H9 (cell line): ENCODE data around the gene WWC2. TPM values are rescaled to one million over a fixed set of nuclear protein-coding genes. Genes with fewer than 3 reads are reported as not detected.
A peak's percentile ranks its signal among the peaks of the same experiment; 100 is the strongest.
"Not testable (repeated sequence)": the region's sequence is repeated elsewhere in the genome, so short reads cannot be mapped to it uniquely, and the experiment has no call there.

Experiments used
- DNase-seq: peaks from one replicate; pipeline ENCODE4 v3.0.0-alpha.2; 2017
- H2AFZ ChIP-seq: one replicate; pipeline ENCODE4 v1.6.1; 2013; ENCODE audit warnings: mild to moderate bottlenecking, low read length, control low read depth, moderate library complexity
- H2AK5ac ChIP-seq: 2 replicates; pipeline ENCODE4 v1.6.1; 2013; ENCODE audit warnings: low read length, control low read depth, mixed read lengths; ENCODE audit not compliant: insufficient read length
- H2BK120ac ChIP-seq: one replicate; pipeline ENCODE4 v1.6.1; 2013; ENCODE audit warnings: low read depth, mild to moderate bottlenecking, low read length, control low read depth, inconsistent platforms; ENCODE audit not compliant: poor library complexity, severe bottlenecking
- H2BK12ac ChIP-seq: 2 replicates; pipeline ENCODE4 v1.6.1; 2013; ENCODE audit warnings: low read length, control low read depth, mixed read lengths, low read depth; ENCODE audit not compliant: insufficient read length
- H2BK15ac ChIP-seq: 2 replicates; pipeline ENCODE4 v1.6.1; 2013; ENCODE audit warnings: low read depth, low read length, control low read depth
- H2BK20ac ChIP-seq: one replicate; pipeline ENCODE4 v1.6.1; 2013; ENCODE audit warnings: low read depth, mild to moderate bottlenecking, low read length, control low read depth, inconsistent platforms; ENCODE audit not compliant: poor library complexity, severe bottlenecking
- H2BK5ac ChIP-seq: 2 replicates; pipeline ENCODE4 v1.6.1; 2013; ENCODE audit warnings: low read length, control low read depth, mixed read lengths; ENCODE audit not compliant: insufficient read length
- H3K14ac ChIP-seq: 2 replicates; pipeline ENCODE4 v1.6.1; 2013; ENCODE audit warnings: low read length, control low read depth; ENCODE audit not compliant: insufficient read depth
- H3K18ac ChIP-seq: 2 replicates; pipeline ENCODE4 v1.6.1; 2013; ENCODE audit warnings: low read depth, mild to moderate bottlenecking, mixed read lengths, low read length, control low read depth; ENCODE audit not compliant: insufficient read length
- H3K23ac ChIP-seq: 2 replicates; pipeline ENCODE4 v1.6.1; 2013; ENCODE audit warnings: low read length, control low read depth, mixed read lengths, low read depth; ENCODE audit not compliant: insufficient read length
- H3K23me2 ChIP-seq: 2 replicates; pipeline ENCODE4 v1.6.1; 2013; ENCODE audit warnings: low read depth, mild to moderate bottlenecking, mixed read lengths, low read length, control low read depth; ENCODE audit not compliant: insufficient read length, poor library complexity, severe bottlenecking
- H3K27ac ChIP-seq: 2 replicates; pipeline ENCODE4 v1.5.1; 2013; ENCODE audit warnings: low read length, control low read depth, mixed read lengths, low read depth; ENCODE audit not compliant: insufficient read length
- H3K27me3 ChIP-seq: 2 replicates; pipeline ENCODE4 v1.6.1; 2013; ENCODE audit warnings: low read length, control low read depth, inconsistent platforms; ENCODE audit not compliant: insufficient read depth
- H3K4ac ChIP-seq: 2 replicates; pipeline ENCODE4 v1.6.1; 2013; ENCODE audit warnings: low read depth, mild to moderate bottlenecking, control low read depth, inconsistent platforms, low read length, moderate library complexity
- H3K4me1 ChIP-seq: 2 replicates; pipeline ENCODE4 v1.6.1; 2013; ENCODE audit warnings: low read length, control low read depth, inconsistent platforms; ENCODE audit not compliant: insufficient read depth
- H3K4me2 ChIP-seq: 2 replicates; pipeline ENCODE4 v1.6.1; 2013; ENCODE audit warnings: low read length, control low read depth, mixed read lengths; ENCODE audit not compliant: insufficient read length, insufficient read depth
- H3K56ac ChIP-seq: 2 replicates; pipeline ENCODE4 v1.6.1; 2013; ENCODE audit warnings: low read depth, mild to moderate bottlenecking, mixed read lengths, low read length, control low read depth; ENCODE audit not compliant: insufficient read length
- H3K79me1 ChIP-seq: 2 replicates; pipeline ENCODE4 v1.6.1; 2013; ENCODE audit warnings: low read depth, mild to moderate bottlenecking, moderate library complexity, low read length, control low read depth, inconsistent platforms; ENCODE audit not compliant: insufficient read depth, poor library complexity, severe bottlenecking
- H3K79me2 ChIP-seq: 2 replicates; pipeline ENCODE4 v1.6.1; 2013; ENCODE audit warnings: low read length, control low read depth, inconsistent platforms; ENCODE audit not compliant: insufficient read depth
- H3K9ac ChIP-seq: 2 replicates; pipeline ENCODE4 v1.6.1; 2013; ENCODE audit warnings: low read length, control low read depth, mixed read lengths; ENCODE audit not compliant: insufficient read length; ENCODE audit errors: extremely low read depth
- H3K9me3 ChIP-seq: one replicate; pipeline ENCODE4 v1.6.1; 2013; ENCODE audit warnings: low read depth, low read length, inconsistent platforms; ENCODE audit not compliant: control insufficient read depth
- H3T11ph ChIP-seq: one replicate; pipeline ENCODE4 v1.6.1; 2013; ENCODE audit warnings: mild to moderate bottlenecking, low read length, control low read depth, inconsistent platforms
- H4K20me1 ChIP-seq: one replicate; pipeline ENCODE4 v1.6.1; 2013; ENCODE audit not compliant: control insufficient read depth, insufficient read length, insufficient read depth
- H4K5ac ChIP-seq: 2 replicates; pipeline ENCODE4 v1.6.1; 2013; ENCODE audit warnings: low read depth, mild to moderate bottlenecking, mixed read lengths, low read length, control low read depth; ENCODE audit not compliant: insufficient read length
- H4K8ac ChIP-seq: replicated peaks from 2 replicates; pipeline ENCODE4 v1.6.1; 2013; ENCODE audit warnings: low read length, control low read depth, mixed read lengths, low read depth; ENCODE audit not compliant: insufficient read length
- H4K91ac ChIP-seq: 2 replicates; pipeline ENCODE4 v1.6.1; 2013; ENCODE audit warnings: low read depth, mild to moderate bottlenecking, moderate library complexity, mixed read lengths, low read length, control low read depth; ENCODE audit not compliant: insufficient read length
- H3K27ac Mint-ChIP-seq, 3 experiments: 2 replicates in 2 of 3; 3 replicates in 1 of 3; pipeline ENCODE4 v1.8.0; 2020 to 2021; ENCODE audit warnings: mixed read lengths in 3 of 3, mild to moderate bottlenecking in 1 of 3, moderate library complexity in 1 of 3
- H3K27me3 Mint-ChIP-seq: 2 replicates; pipeline ENCODE4 v1.8.0; 2021; ENCODE audit warnings: low read depth, mild to moderate bottlenecking, moderate library complexity, mixed read lengths
- H3K36me3 Mint-ChIP-seq, 3 experiments: 2 replicates in 2 of 3; 3 replicates in 1 of 3; pipeline ENCODE4 v1.8.0; 2020 to 2021; ENCODE audit warnings: low read depth in 3 of 3, mixed read lengths in 3 of 3; ENCODE audit not compliant: insufficient read depth in 1 of 3
- H3K4me1 Mint-ChIP-seq, 2 experiments: 2 replicates each; pipeline ENCODE4 v1.8.0; 2020; ENCODE audit warnings: mixed read lengths in 2 of 2
- H3K4me3 Mint-ChIP-seq, 2 experiments: 2 replicates in 1 of 2; 3 replicates in 1 of 2; pipeline ENCODE4 v1.8.0; 2020 to 2021; ENCODE audit warnings: mild to moderate bottlenecking in 2 of 2, mixed read lengths in 2 of 2, moderate library complexity in 1 of 2
- H3K9me3 Mint-ChIP-seq, 2 experiments: 2 replicates in 1 of 2; 3 replicates in 1 of 2; pipeline ENCODE4 v1.8.0; 2020; ENCODE audit warnings: mild to moderate bottlenecking in 2 of 2, mixed read lengths in 2 of 2, moderate library complexity in 1 of 2
- CTCF ChIP-seq: fragments of 200-600 bp; sonication (generic); conservative IDR thresholded peaks from 3 replicates; pipeline ENCODE4 v1.8.0; 2021; ENCODE audit warnings: antibody characterized with exemption, mild to moderate bottlenecking
- WGBS: extraction: QIAGEN DNeasy Blood & Tissue Kit; methylation state at CpG from one replicate; pipeline ENCODE4 v1.1.7; 2013; ENCODE audit warnings: missing lambda C conversion rate, low lambda C conversion rate, mixed read lengths; ENCODE audit not compliant: insufficient read length; ENCODE audit errors: extremely low coverage; 5-methylcytosine and 5-hydroxymethylcytosine counted together
- total RNA-seq: library from RNA; stranded (reverse); gene quantifications from 2 replicates; pipeline ENCODE4 v1.2.1, GENCODE V29; 2021

The WWC2 gene
- total RNA-seq, 1 experiment from 2014 or later = 106 TPM

GRCh38 chr4:183192571-183192970 lies 93.5 kb downstream of the WWC2 start:
- Mint-ChIP-seq H3K4me1 (peaks cover 39 to 47% of the 10 kb centered on the region in 2 experiments), H3K9me3 (no peaks in the 10 kb centered on the region), H3K27me3 (no peaks in the 10 kb centered on the region), H3K36me3 (peaks cover 6 to 25% (median 19%) of the 10 kb centered on the region in 3 experiments; a peak in 6 of 7 replicates), H3K27ac (peak overlapping the region in 1 of 3 experiments; percentile 92; a peak in 2 of 7 replicates), H3K4me3 (no peak overlapping the region)
- Histone ChIP-seq H3K18ac (no peak overlapping the region), H2AK5ac (no peak overlapping the region), H3K14ac (no peak overlapping the region), H4K5ac (no peak overlapping the region), H4K91ac (no peak overlapping the region), H3K9ac (no peak overlapping the region), H3K79me1 (no peaks in the 10 kb centered on the region), H2BK5ac (no peak overlapping the region), H2BK120ac (no peak overlapping the region), H4K20me1 (no peaks in the 10 kb centered on the region), H2AFZ (no peak overlapping the region), H3K4me1 (peaks cover 2% of the 10 kb centered on the region; the same call in 1 of the 2 replicates), H3K9me3 (no peaks in the 10 kb centered on the region), H2BK12ac (no peak overlapping the region), H2BK15ac (no peak overlapping the region), H3K23ac (no peak overlapping the region), H3K27ac (no peak overlapping the region), H3K4ac (no peak overlapping the region), H3K4me2 (no peak overlapping the region), H3K23me2 (no peaks in the 10 kb centered on the region), H3T11ph (no peak overlapping the region), H3K56ac (no peak overlapping the region), H2BK20ac (no peak overlapping the region), H3K79me2 (peaks cover 11% of the 10 kb centered on the region), H4K8ac (no peak overlapping the region), H3K27me3 (no peaks in the 10 kb centered on the region)
- WGBS = no CpG with 5 or more reads among the region's 2 CpGs
- TF ChIP-seq CTCF = no peak
- DNase-seq = no peak

GRCh38 chr4:183193730-183194338 lies 94.8 kb downstream of the WWC2 start:
- peaks cover 7 to 16% (median 14%) of the 10 kb centered on the region in 3 experiments; a peak in 6 of 7 replicates for H3K36me3 Mint-ChIP-seq
- H3K4me2 ChIP-seq, H3K27me3 ChIP-seq, H2BK5ac ChIP-seq, H2BK12ac ChIP-seq, H4K8ac ChIP-seq, H3K4me1 ChIP-seq, H3K27me3 Mint-ChIP-seq, H2BK20ac ChIP-seq, H3K23me2 ChIP-seq, H2AK5ac ChIP-seq, H2BK120ac ChIP-seq, H3T11ph ChIP-seq, H2AFZ ChIP-seq, H3K9me3 ChIP-seq, H3K4me3 Mint-ChIP-seq, H3K4ac ChIP-seq, H3K9ac ChIP-seq, H3K18ac ChIP-seq, H4K5ac ChIP-seq, H3K14ac ChIP-seq, H3K23ac ChIP-seq, H3K27ac ChIP-seq, DNase-seq, H3K79me1 ChIP-seq, H4K91ac ChIP-seq, H3K9me3 Mint-ChIP-seq, H4K20me1 ChIP-seq, H3K56ac ChIP-seq, H2BK15ac ChIP-seq: not testable (repeated sequence)
- H3K4me1 Mint-ChIP-seq = peaks cover 41 to 47% of the 10 kb centered on the region in 2 experiments
- peak overlapping the region; percentile 16 to 80 (median 36); a peak in 3 of 7 replicates for H3K27ac Mint-ChIP-seq
- peaks cover 11% of the 10 kb centered on the region for H3K79me2 ChIP-seq
- WGBS = no CpG with 5 or more reads among the region's 6 CpGs
